Gastrocnemius medialis (tissue), 4 donors: Measurements from ENCODE around the gene WNT10A.

Experiments
- CTCF ChIP-seq, 5 experiments: fragments of 450-650 bp in 3 of 5; fragments of 200-600 bp in 2 of 5; sonication (generic) in 2 of 5; IDR thresholded peaks in 4 of 5; conservative IDR thresholded peaks in 1 of 5; 1 replicate in 4 of 5; 2 replicates in 1 of 5; pipeline ENCODE4 v1.5.1; 2016 to 2019; ENCODE audit warnings: antibody characterized with exemption in 5 of 5, mild to moderate bottlenecking in 3 of 5, moderate library complexity in 3 of 5
- POLR2A ChIP-seq, 2 donors: fragments of 450-650 bp; IDR thresholded peaks; one replicate each; pipeline ENCODE4 v1.6.1; 2017; ENCODE audit warnings: antibody characterized with exemption in 2 of 2, mild to moderate bottlenecking in 2 of 2, moderate library complexity in 2 of 2

- TF ChIP-seq CTCF (IDR thresholded peaks at IDR 0.05 in 4 of 5, conservative IDR thresholded peaks at IDR 0.05 in 1 of 5) = no peak
- no peak for TF ChIP-seq POLR2A (IDR thresholded peaks at IDR 0.05)
Observed at GRCh38 chr2:218899147-218899546, 18.5 kb downstream of the WNT10A start.
